HepG2 (cell line): Measurements from ENCODE around the gene SLC5A6. TPM values are rescaled to one million over a fixed set of nuclear protein-coding genes. Genes with fewer than 3 reads are reported as not detected.

Experiments
- ATF1 ChIP-seq: IDR thresholded peaks from 2 replicates; pipeline ENCODE4 v1.6.1; 2016; ENCODE audit warnings: mild to moderate bottlenecking, control low read depth
- CSRNP2 ChIP-seq: sonication (generic); formaldehyde crosslinking; conservative IDR thresholded peaks from 2 replicates; pipeline ENCODE4 v1.8.0; 2022; ENCODE audit warnings: low read depth, missing genetic modification reagents
- E2F1 ChIP-seq: sonication (generic); formaldehyde crosslinking; IDR thresholded peaks from 2 replicates; pipeline ENCODE4 v1.5.0; 2020; ENCODE audit warnings: missing genetic modification reagents
- E2F2 ChIP-seq: sonication (generic); formaldehyde crosslinking; IDR thresholded peaks from 2 replicates; pipeline ENCODE4 v1.4.0; 2020; ENCODE audit warnings: missing genetic modification reagents, borderline replicate concordance
- ERF ChIP-seq: IDR thresholded peaks from 2 replicates; pipeline ENCODE4 v1.6.1; 2018; ENCODE audit warnings: missing biosample characterization, missing genetic modification reagents
- FOXA3 ChIP-seq: IDR thresholded peaks from 2 replicates; pipeline ENCODE4 v1.6.1; 2016; ENCODE audit warnings: missing genetic modification reagents, missing compliant biosample characterization
- FOXK2 ChIP-seq: fragments of 450-650 bp; IDR thresholded peaks from 2 replicates; pipeline ENCODE4 v1.6.1; 2016
- FUBP1 ChIP-seq: sonication (generic); formaldehyde crosslinking; IDR thresholded peaks from 2 replicates; pipeline ENCODE4 v1.5.1; 2020; ENCODE audit warnings: missing genetic modification reagents, mild to moderate bottlenecking, borderline replicate concordance
- HNRNPUL1 ChIP-seq: fragments of 200-400 bp; formaldehyde crosslinking; IDR thresholded peaks from 2 replicates; pipeline ENCODE4 v1.6.1; 2017; ENCODE audit warnings: low read depth, mild to moderate bottlenecking, low read length, moderate library complexity
- KDM5A ChIP-seq: fragments of 200-600 bp; sonication (generic); IDR thresholded peaks from 2 replicates; pipeline ENCODE4 v1.7.0; 2018; ENCODE audit warnings: antibody characterized with exemption, mild to moderate bottlenecking, low read length, borderline replicate concordance
- MEIS1 ChIP-seq: sonication (generic); formaldehyde crosslinking; IDR thresholded peaks from 2 replicates; pipeline ENCODE4 v1.9.0; 2021; ENCODE audit warnings: mild to moderate bottlenecking, missing genetic modification reagents, moderate library complexity, borderline replicate concordance
- PHF5A ChIP-seq: IDR thresholded peaks from one replicate; pipeline ENCODE4 v1.6.1; 2018; ENCODE audit warnings: low read depth, missing genetic modification reagents; ENCODE audit not compliant: unreplicated experiment
- REL ChIP-seq: sonication (generic); formaldehyde crosslinking; conservative IDR thresholded peaks from 2 replicates; pipeline ENCODE4 v1.8.0; 2022; ENCODE audit warnings: mild to moderate bottlenecking, missing genetic modification reagents, moderate library complexity
- TBX2 ChIP-seq: sonication (generic); formaldehyde crosslinking; IDR thresholded peaks from 2 replicates; pipeline ENCODE4 v1.5.0; 2020; ENCODE audit warnings: missing genetic modification reagents, mild to moderate bottlenecking, borderline replicate concordance
- TFE3 ChIP-seq: IDR thresholded peaks from 2 replicates; pipeline ENCODE4 v1.6.1; 2016
- TP53 ChIP-seq: sonication (generic); formaldehyde crosslinking; conservative IDR thresholded peaks from 2 replicates; pipeline ENCODE4 v1.4.0; 2020; ENCODE audit warnings: missing genetic modification reagents
- ZC3H4 ChIP-seq: sonication (generic); formaldehyde crosslinking; IDR thresholded peaks from 2 replicates; pipeline ENCODE4 v1.4.0; 2020; ENCODE audit warnings: missing genetic modification reagents, borderline replicate concordance
- ZFP91 ChIP-seq: sonication (generic); formaldehyde crosslinking; IDR thresholded peaks from 2 replicates; pipeline ENCODE4 v1.9.0; 2022; ENCODE audit warnings: missing genetic modification reagents, mild to moderate bottlenecking, borderline replicate concordance
- ZNF24 ChIP-seq: fragments of 450-650 bp; IDR thresholded peaks from 2 replicates; pipeline ENCODE4 v1.6.1; 2017; ENCODE audit warnings: antibody characterized with exemption, mild to moderate bottlenecking
- ZNF326 ChIP-seq: sonication (generic); formaldehyde crosslinking; IDR thresholded peaks from 2 replicates; pipeline ENCODE4 v1.4.0; 2020; ENCODE audit warnings: missing genetic modification reagents, borderline replicate concordance
- polyA plus RNA-seq, 8 experiments: library from polyadenylated mRNA; depleted of rRNA in 3 of 8; stranded (reverse) in 7 of 8; unstranded in 1 of 8; fragments of >200 nt; fragmentation: Illumina TruSeq in 4 of 8; extraction: Trizol in 4 of 8; gene quantifications; 2 replicates each; pipeline versions ENCODE4 v1.2.1 to v1.2.3, GENCODE V29; 2011 to 2016; ENCODE audit warnings: low read depth in 4 of 8, missing spikeins in 1 of 8, mixed read lengths in 1 of 8; ENCODE audit not compliant: insufficient read depth in 1 of 8
- total RNA-seq, 5 experiments: library from RNA; depleted of rRNA; stranded (reverse); fragments of >200 nt; fragmentation: Illumina TruSeq; extraction: Trizol; gene quantifications; 2 replicates each; pipeline ENCODE4 v1.2.3, GENCODE V29; 2016; ENCODE audit warnings: low read depth in 1 of 5

The SLC5A6 gene
- total and polyA plus RNA-seq, 2 of the 13 experiments (the other 11 are each of a cell fraction or from before 2014, with no cell fraction given) = 135 to 417 TPM

- TF ChIP-seq TFE3 (CRISPR knock-in tag) = peak; percentile 17; the same call in 1 of the 2 replicates
- no peak for TF ChIP-seq REL (CRISPR knock-in tag)
- no peak for TF ChIP-seq FUBP1 (CRISPR knock-in tag)
- TF ChIP-seq ZNF24 = no peak
- TF ChIP-seq TBX2 (CRISPR knock-in tag) = peak; percentile 50; the same call in 1 of the 2 replicates
- no peak for TF ChIP-seq TP53 (CRISPR knock-in tag)
- peak; percentile 42; the same call in 1 of the 2 replicates for TF ChIP-seq MEIS1 (CRISPR knock-in tag)
- peak; percentile 51 for TF ChIP-seq FOXA3 (CRISPR knock-in tag)
- no peak for TF ChIP-seq CSRNP2 (CRISPR knock-in tag)
- TF ChIP-seq ERF (CRISPR knock-in tag) = peak; percentile 71; the same call in 1 of the 2 replicates
- no peak for TF ChIP-seq KDM5A
- TF ChIP-seq ZFP91 (CRISPR knock-in tag) = no peak
- TF ChIP-seq ZC3H4 = no peak
- TF ChIP-seq ZNF326 (CRISPR knock-in tag) = no peak
- no peak for TF ChIP-seq FOXK2
- TF ChIP-seq E2F1 (CRISPR knock-in tag) = no peak
- no peak for TF ChIP-seq HNRNPUL1
- TF ChIP-seq ATF1 (CRISPR knock-in tag) = no peak
- TF ChIP-seq PHF5A (CRISPR knock-in tag) = no peak
- no peak for TF ChIP-seq E2F2 (CRISPR knock-in tag)
These were observed 20.8 kb downstream of the SLC5A6 start (continued) for GRCh38 chr2:27191070-27191829.
